GM19324 (cell line): ENCODE data around the gene GRM8.

Experiments used
- ATAC-seq: cut with Tn5 transposase; IDR thresholded peaks from one replicate; pipeline ENCODE4 v1.9.1; 2021; ENCODE audit warnings: mild to moderate bottlenecking, moderate library complexity; ENCODE audit not compliant: unreplicated experiment, low FRiP score

Gene GRM8

GRCh38 chr7:126774077-126774476, 478.7 kb downstream of the GRM8 start:
- no peak for ATAC-seq

- no peak for ATAC-seq
These were observed 483.9 kb downstream of the GRM8 start for GRCh38 chr7:126768836-126769235.

DNA sequence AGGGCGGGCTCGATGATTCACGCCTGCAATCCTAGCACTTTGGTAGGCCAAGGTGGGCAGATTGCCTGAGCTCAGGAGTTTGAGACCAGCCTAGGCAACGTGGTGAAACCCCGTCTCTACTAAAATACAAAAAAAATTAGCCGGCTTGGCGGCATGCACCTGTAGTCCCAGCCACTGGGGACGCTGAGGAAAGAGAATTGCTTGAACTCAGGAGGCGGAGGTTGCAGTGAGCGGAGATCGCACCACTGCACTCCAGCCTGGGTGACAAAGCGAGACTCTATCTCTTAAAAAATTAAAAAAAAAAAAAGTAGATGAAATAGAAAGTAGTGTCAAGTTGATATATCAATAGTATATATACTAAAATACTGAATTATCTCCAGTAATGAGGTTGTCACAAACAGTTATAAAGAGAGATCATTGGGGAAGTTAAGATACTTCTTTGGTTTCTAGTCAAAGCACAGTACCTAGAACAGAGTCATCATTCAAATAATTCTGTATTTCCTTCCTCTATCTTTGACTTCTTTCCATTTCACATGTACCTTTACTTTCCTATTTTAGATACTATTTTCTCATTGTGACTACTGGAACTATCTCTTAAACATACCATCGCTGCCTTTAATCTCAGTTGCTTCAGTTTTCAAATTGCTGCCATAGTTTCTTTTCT, 491.7 kb downstream of the GRM8 start:
- no peak for ATAC-seq

DNA sequence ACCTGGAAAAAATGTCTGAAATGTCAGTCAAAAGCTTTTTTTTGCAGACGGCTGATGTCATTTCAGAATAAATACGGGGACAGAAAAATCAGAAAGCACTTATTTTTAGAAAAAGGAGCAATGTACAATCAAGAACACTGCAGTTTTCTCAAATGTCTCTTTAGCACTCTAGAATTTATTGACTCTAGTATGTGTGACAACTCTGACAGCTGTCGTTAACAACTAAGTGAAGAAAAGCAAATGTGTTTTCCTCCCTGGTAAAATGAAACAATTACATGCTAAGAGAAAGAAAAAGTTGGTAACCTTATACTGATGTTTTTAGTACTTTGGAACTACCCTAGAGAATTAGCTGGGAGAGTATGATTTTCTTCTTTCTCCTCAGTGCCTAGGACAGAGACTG, 497.4 kb downstream of the GRM8 start:
- ATAC-seq = no peak

GRCh38 chr7:126750207-126750911, 502.4 kb downstream of the GRM8 start:
- ATAC-seq = no peak

- ATAC-seq = no peak
These were observed 523.8 kb downstream of the GRM8 start for GRCh38 chr7:126728967-126729366.

GRCh38 chr7:126727930-126728391, 524.8 kb downstream of the GRM8 start:
- no peak for ATAC-seq

- no peak for ATAC-seq
These were observed 528.7 kb downstream of the GRM8 start for GRCh38 chr7:126723966-126724544.

DNA sequence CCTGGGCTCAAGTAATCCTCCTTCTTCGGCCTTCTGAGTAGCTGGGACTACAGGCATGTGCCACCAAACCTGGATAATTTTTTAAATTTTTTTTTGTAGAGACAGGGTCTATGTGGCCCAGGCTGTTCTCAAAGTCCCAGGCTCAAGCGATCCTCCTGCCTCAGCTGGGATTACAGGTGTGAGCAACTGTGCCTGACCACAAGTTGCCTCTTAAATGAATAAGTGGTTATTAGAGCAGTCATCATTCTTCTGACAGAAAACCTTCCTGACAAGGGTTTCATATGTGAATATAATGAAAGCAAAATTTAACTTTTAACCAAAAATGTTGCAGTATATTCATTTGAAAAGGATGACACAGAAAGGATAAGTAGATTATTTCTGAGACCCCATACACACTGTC, 532.5 kb downstream of the GRM8 start:
- peak; percentile 70 for ATAC-seq

- no peak for ATAC-seq
These were observed 534.3 kb downstream of the GRM8 start for GRCh38 chr7:126718419-126718818.

DNA sequence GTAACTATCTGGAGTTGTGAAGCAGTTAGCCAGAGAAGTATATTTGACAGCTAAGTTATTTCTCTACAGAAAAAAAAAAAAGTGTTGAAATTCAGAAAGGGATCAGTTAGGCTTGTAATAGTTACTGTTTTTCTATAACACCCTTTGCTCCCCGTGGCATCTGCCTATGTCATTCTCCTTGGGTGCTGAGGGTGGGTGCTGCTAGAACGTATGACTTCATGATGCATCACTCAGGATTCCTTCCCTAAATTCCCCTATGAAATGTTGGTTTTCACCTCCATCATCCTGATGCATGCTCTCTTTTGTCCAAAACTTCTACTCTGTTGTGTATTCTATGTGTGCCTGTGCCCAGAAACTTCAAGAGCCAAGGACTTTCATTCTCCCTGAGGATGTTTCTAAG, 536.4 kb downstream of the GRM8 start:
- no peak for ATAC-seq

DNA sequence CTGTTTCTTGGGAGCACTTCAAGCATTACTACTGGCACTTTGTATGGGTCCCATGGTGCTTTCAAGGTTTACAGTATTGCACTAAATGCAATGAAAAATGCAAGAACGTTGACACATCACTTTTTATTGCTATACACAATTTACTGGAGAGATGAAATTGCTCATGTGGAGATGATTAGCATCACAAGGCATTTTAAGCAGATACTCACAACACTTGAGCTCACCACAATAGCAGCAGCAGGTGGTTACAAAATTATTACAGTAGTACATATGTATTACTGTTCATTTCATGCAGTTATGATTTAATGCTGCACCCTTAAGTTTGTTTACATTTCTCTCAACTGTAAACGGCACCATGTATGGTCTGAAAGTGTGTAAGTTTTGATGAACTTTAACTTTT, 537.7 kb downstream of the GRM8 start:
- no peak for ATAC-seq

DNA sequence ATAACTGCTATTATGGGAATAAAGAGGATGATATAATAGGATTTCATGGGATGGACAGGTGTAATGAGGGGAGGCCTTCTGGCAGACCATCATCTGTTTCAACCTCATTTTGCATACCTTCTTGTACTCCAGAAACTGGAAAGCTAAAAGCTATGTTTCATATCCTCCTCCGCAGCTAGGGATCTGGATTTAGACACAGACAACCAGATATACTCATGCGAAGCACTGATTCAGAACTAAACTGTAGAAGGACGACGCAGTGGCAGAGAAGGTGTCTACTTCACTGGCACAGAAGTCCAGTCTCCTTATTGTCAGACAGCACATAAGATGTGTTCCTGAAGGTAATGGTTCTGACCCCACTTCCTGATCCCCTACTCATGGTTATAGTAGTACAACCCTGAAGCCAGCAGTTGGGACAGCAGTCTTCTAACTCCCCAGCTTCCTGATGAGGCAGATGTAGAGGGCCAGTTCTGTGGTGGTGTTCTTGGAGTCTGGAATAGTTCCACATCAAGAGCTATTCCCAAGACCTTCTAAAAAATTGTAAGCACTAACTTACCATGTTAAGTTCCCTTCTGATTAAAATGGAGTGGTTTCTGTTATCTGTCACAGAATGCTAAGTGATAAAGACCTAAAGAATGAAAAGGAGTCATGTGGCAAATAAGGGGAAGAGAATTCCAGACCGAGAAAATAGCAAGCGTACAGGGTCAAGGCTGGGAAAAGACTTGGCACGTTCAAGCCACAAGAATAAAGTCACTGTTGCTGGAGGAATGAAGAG, 550.3 kb downstream of the GRM8 start:
- peak; percentile 56 for ATAC-seq

GRCh38 chr7:126700807-126701604, 551.7 kb downstream of the GRM8 start:
- ATAC-seq = peak; percentile 89

DNA sequence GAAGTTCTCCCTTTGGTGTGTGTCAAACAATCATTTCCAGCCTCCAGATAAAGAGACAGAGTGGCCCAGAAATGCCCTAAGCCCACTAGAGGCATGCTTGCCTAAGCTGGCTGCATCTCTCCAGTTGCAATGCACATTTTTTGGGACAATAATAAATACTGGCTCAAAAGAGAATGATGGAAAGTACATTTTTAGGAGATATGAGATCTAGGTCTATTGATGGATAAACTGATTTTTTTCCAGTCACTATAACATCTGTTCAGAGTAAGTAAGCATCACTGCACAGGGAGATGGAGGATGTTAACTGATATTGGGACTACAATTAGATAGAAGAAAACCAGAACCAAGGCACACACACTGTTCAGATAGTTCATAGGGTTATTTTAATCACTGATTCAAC, 553.0 kb downstream of the GRM8 start:
- no peak for ATAC-seq

- no peak for ATAC-seq
These were observed 553.8 kb downstream of the GRM8 start for GRCh38 chr7:126698909-126699308.

- ATAC-seq = no peak
These were observed 554.3 kb downstream of the GRM8 start for GRCh38 chr7:126698446-126698845.

DNA sequence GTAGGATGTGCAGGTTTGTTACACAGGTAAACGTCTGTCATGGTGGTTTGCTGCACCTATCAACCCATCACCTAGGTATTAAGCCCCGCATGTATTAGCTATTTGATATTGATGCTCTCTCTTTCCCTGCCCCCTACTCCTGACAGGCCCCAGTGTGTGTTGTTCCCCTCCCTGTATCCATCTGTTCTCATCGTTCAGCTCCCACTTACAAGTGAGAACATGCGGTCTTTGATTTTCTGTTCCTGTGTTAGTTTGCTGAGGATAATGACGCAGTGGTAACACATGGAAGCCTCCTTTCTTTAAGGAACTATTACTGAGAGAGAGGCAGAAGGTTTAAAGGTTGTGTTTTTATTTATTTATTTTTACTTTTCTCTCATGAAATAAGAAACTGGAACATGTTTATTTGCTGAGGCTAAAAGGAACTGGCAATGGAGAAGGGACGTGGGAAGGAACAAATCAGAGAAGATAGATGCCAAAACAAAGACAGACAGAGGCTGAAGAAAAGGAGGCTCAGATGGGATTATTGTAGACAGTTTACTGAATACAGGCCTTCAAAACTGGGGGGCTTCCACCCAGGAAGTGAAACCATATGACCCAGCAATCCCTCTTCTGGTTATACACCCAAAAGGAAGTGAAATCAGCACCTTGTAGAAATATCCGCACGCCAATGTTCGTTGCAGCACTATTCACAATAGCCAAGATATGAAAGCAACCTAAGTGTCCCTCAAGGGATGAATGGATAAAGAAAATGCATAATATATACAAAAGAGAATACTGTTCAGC, 556.3 kb downstream of the GRM8 start:
- ATAC-seq = peak; percentile 35
